ENCODE data around the gene CEACAM16. TPM values are rescaled to one million over a fixed set of nuclear protein-coding genes. Genes with fewer than 3 reads are reported as not detected.
"Not testable (repeated sequence)": the region's sequence is repeated elsewhere in the genome, so short reads cannot be mapped to it uniquely, and the experiment has no call there.

Gene CEACAM16
- total RNA-seq, 4 donors from 2014 or later = not detected

DNA sequence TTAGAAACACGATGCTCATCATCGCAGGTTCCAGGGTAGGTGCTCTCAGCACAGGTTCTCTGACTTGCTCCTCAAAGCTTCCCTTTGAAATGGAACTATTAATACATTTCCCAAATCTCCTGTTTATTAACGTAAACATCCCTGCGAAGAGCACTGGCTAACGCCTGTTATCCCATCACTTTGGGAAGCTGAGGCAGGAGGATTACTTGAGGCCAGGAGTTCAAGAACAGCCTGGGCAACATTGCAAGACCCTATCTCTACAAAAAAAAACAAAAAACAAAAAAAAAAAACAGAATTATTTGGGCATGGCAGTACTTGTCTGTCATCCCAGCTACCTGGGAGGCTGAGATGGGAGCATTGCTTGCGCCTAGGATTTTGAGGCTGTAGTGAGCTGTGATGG lies 18.7 kb downstream of the CEACAM16 start:
- intact Hi-C loops (cut with DNase I; ENCODE audit: low total_unique reads) = loop anchor here (5.0 kb wide), 1 partner anchor 115 kb away; no protein-coding TSS in a partner anchor
- no peak for DNase-seq (ENCODE audit: low spot score in 2 of 2)
- H3K4me3 ChIP-seq (ENCODE audit: low read depth, poor library complexity, severe bottlenecking) = no peak overlapping the region
- 86 to 90% methylated on average over 6 of the region's 6 CpGs for WGBS, 2 donors
- TF ChIP-seq, protein P1, sequence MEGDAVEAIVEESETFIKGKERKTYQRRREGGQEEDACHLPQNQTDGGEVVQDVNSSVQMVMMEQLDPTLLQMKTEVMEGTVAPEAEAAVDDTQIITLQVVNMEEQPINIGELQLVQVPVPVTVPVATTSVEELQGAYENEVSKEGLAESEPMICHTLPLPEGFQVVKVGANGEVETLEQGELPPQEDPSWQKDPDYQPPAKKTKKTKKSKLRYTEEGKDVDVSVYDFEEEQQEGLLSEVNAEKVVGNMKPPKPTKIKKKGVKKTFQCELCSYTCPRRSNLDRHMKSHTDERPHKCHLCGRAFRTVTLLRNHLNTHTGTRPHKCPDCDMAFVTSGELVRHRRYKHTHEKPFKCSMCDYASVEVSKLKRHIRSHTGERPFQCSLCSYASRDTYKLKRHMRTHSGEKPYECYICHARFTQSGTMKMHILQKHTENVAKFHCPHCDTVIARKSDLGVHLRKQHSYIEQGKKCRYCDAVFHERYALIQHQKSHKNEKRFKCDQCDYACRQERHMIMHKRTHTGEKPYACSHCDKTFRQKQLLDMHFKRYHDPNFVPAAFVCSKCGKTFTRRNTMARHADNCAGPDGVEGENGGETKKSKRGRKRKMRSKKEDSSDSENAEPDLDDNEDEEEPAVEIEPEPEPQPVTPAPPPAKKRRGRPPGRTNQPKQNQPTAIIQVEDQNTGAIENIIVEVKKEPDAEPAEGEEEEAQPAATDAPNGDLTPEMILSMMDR (IDR thresholded peaks at IDR 0.05) = no peak
- no peak for TF ChIP-seq POLR2A (IDR thresholded peaks at IDR 0.05)

DNA sequence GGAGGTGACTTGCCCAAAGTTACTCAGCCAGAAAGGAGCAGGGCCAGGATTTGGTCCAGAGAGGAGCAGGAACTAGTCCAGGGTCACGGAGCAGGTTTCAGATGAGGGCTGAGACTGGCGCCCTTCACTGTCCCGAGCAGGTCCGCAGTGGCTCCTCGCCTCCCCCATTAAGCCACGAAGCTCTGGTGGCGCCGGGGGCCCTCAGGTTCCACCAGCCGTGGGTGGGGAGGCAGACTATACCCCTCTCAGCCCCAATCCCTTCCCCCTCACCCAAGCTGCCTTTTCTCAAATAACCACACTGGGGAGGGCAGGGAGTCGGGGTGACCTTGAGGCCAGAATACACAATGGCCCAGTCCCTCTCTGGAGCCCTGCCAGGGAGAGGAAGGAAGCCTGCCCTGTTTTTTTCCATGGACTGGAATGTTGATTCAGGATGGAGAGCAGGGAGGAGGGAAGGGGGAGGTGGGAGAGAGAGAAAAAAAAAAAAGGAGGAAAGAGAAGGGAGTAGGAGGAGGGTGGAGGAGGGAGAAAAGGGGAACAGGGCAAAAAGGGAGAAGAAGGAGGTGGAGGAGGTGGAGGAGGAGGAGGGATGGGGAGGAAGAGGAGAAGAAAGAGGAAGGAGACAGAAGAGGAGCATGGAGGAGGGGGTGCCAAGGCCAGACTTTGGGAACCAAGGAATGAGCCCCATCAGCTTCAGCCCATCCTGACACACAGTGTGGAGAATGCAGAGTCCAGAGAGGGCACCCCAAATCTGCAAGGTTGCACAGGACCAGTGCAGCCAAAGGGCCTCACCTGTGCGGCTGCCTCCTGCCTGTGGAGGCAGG lies 19.7 kb downstream of the CEACAM16 start:
- no peak overlapping the region for H3K4me3 ChIP-seq (ENCODE audit: low read depth, poor library complexity, severe bottlenecking)
- intact Hi-C loops (cut with DNase I; ENCODE audit: low total_unique reads) = loop anchor here (5.0 kb wide), 1 partner anchor 114 kb away; no protein-coding TSS in a partner anchor
- no peak for DNase-seq (ENCODE audit: low spot score in 2 of 2)
- TF ChIP-seq, protein P1 (IDR thresholded peaks at IDR 0.05) = no peak
- TF ChIP-seq POLR2A (IDR thresholded peaks at IDR 0.05) = no peak
- 46 to 54% methylated on average over 11 of the region's 11 CpGs for WGBS, 2 donors

DNA sequence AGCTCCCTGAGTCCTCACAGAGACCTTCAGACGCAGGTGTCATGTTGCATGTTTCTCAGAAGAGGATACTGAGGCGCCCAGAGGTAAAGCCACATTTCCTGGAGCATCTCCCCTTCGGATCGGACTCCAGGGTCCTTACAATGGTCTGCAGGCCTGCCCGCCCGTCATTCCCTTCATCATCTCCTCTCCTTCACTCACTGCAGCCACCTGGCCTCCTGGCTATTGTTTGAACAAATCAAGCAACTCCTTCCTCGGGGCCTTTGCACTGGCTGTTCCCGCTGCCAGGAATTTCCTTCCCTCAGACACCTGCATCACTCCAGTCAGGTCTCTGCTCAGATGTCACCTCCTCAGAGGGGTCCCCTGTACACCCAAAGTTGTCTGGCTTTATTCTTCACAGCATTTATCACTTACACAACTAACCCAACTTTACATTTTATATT lies 20.3 kb downstream of the CEACAM16 start:
- TF ChIP-seq POLR2A (IDR thresholded peaks at IDR 0.05) = no peak
- TF ChIP-seq, protein P1 (IDR thresholded peaks at IDR 0.05) = no peak
- no peak for DNase-seq (ENCODE audit: low spot score in 2 of 2)
- intact Hi-C loops (cut with DNase I; ENCODE audit: low total_unique reads) = loop anchor here (5.0 kb wide), 1 partner anchor 113 kb away; no protein-coding TSS in a partner anchor
- 81 to 83% methylated on average over 8 of the region's 8 CpGs for WGBS, 2 donors
- H3K4me3 ChIP-seq (ENCODE audit: low read depth, poor library complexity, severe bottlenecking) = no peak overlapping the region

DNA sequence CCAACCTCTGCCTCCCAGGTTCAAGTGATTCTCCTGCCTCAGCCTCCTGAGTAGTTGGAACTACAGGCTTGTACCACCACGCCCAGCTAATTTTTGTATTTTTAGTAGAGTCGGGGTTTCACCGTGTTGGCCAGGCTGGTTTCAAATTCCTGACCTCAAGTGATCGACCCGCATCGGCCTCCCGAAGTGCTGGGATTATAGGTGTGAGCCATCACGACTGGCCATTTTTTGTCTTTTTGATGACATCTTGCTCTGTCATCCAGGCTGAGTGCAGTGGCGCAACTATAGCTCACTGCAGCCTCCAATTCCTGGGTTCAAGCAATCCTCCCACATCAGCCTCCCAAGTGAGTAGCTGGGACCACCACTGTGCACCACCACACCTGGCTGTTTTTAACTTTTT lies 21.4 kb downstream of the CEACAM16 start:
- intact Hi-C loops (cut with DNase I; ENCODE audit: low total_unique reads) = loop anchor here (5.0 kb wide), 1 partner anchor 52 kb away; no protein-coding TSS in a partner anchor
- WGBS, 2 donors = 92 to 95% methylated on average over 9 of the region's 9 CpGs
- not testable (repeated sequence) for DNase-seq (ENCODE audit: low spot score in 2 of 2); H3K4me3 ChIP-seq (ENCODE audit: low read depth, poor library complexity, severe bottlenecking)

DNA sequence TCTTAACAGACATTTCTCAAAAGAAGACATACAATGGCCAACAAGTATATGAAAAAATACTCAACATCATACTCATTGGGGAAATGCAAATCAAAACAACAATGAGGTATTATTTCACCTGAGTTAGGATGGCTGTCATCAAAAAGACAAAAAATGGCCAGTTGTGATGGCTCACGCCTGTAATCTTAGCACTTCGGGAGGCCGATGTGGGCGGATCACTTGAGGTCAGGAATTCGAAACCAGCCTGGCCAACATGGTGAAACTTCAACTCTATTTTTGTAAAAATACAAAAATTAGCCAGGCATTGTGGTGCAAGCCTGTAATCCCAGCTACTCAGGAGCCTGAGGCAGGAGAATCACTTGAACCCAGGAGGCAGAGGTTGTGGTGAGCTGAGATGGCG lies 22.0 kb downstream of the CEACAM16 start:
- no peak overlapping the region for H3K4me3 ChIP-seq (ENCODE audit: low read depth, poor library complexity, severe bottlenecking)
- 80 to 85% methylated on average over 6 of the region's 6 CpGs for WGBS, 2 donors
- no peak for DNase-seq (ENCODE audit: low spot score in 2 of 2)
- no peak for TF ChIP-seq POLR2A (IDR thresholded peaks at IDR 0.05)
- TF ChIP-seq, protein P1 (IDR thresholded peaks at IDR 0.05) = no peak
- intact Hi-C loops (cut with DNase I; ENCODE audit: low total_unique reads) = loop anchor here (5.0 kb wide), 1 partner anchor 51 kb away; no protein-coding TSS in a partner anchor

DNA sequence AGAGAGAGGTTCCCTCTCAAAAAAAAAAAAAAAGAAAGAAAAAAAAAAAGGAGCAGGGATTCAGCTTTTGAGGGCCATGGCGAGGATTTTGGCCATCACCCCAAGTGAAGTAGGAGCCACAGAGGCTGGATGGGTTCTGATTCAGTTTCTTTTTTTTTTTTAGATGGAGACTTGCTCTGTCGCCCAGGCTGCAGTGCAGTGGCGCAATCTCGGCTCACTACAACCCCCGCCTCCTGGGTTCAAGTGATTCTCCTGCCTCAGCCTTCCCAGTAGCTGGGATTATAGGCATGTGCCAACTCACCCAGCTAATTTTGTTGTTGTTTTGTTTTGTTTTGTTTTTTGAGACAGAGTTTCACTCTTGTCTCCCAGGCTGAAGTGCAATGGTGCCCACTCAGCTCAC lies 22.4 kb downstream of the CEACAM16 start:
- intact Hi-C loops (cut with DNase I; ENCODE audit: low total_unique reads) = loop anchor here (5.0 kb wide), 1 partner anchor 51 kb away; no protein-coding TSS in a partner anchor
- 80 to 84% methylated on average over 5 of the region's 5 CpGs for WGBS, 2 donors
- DNase-seq (ENCODE audit: low spot score in 2 of 2); H3K4me3 ChIP-seq (ENCODE audit: low read depth, poor library complexity, severe bottlenecking): not testable (repeated sequence)
